ENCODE measurements around the gene PMM2. TPM values are rescaled to one million over a fixed set of nuclear protein-coding genes. Genes with fewer than 3 reads are reported as not detected.
A peak's percentile ranks its signal among the peaks of the same experiment; 100 is the strongest.

Gene PMM2
- total and polyA plus RNA-seq, 9 of the 15 experiments (the other 6 are each of a cell fraction or from before 2014, with no cell fraction given) = 5.6 to 42.7 (median 25.9) TPM

GRCh38 chr16:8798535-8799157 is 1.0 kb downstream of the PMM2 start:
- Histone ChIP-seq H3K36me3 (ENCODE audit: control insufficient read depth, insufficient read depth, low read length) (peaks cover 69% of the 10 kb centered on the region), H2AFZ (ENCODE audit: low read depth, low read length) (no peak overlapping the region), H3K4me2 (ENCODE audit: insufficient read depth, low read length) (peak overlapping the region; percentile 97), H3K27me3 (ENCODE audit: control insufficient read depth in 2 of 2, insufficient read depth in 2 of 2, low read length in 2 of 2) (no peaks in the 10 kb centered on the region), H3K9ac (ENCODE audit: insufficient read depth in 1 of 2, low read depth in 2 of 2, low read length in 2 of 2) (peak overlapping the region; percentile 92 to 97), H3K9me3 (replicated peaks; ENCODE audit: control insufficient read depth, insufficient read depth, low read depth, low read length) (no peaks in the 10 kb centered on the region), H3K4me3 (peak overlapping the region; percentile 69), H3K9me1 (ENCODE audit: control insufficient read depth, insufficient read depth, low read length) (no peaks in the 10 kb centered on the region), H3K79me2 (ENCODE audit: control insufficient read depth, insufficient read depth, low read length) (peaks cover 73% of the 10 kb centered on the region), H3K27ac (ENCODE audit: extremely low read depth, low read depth, low read length) (peak overlapping the region; percentile 88), H4K20me1 (replicated peaks; ENCODE audit: control insufficient read depth, insufficient read depth, low read length) (0 out of 2 replicates have a peak, but pooled peaks cover 5% of the 10 kb centered on the region), H3K4me1 (replicated peaks in 1 of 2; ENCODE audit: control insufficient read depth in 2 of 2, insufficient read depth in 2 of 2, low read length in 2 of 2) (peaks cover 12 to 13% of the 10 kb centered on the region in 2 experiments; a peak in 4 of 5 replicates)
- ChIA-PET POLR2A (interaction anchor here (0.6 to 2.0 kb wide), 5 partner anchors 12 to 257 kb away, joined by 3 to 6 read pairs (median 3); no protein-coding TSS in a partner anchor), CTCF (ENCODE audit: low intra/inter-chr PET ratio) (no interaction called here)
- TF ChIP-seq, protein P1, sequence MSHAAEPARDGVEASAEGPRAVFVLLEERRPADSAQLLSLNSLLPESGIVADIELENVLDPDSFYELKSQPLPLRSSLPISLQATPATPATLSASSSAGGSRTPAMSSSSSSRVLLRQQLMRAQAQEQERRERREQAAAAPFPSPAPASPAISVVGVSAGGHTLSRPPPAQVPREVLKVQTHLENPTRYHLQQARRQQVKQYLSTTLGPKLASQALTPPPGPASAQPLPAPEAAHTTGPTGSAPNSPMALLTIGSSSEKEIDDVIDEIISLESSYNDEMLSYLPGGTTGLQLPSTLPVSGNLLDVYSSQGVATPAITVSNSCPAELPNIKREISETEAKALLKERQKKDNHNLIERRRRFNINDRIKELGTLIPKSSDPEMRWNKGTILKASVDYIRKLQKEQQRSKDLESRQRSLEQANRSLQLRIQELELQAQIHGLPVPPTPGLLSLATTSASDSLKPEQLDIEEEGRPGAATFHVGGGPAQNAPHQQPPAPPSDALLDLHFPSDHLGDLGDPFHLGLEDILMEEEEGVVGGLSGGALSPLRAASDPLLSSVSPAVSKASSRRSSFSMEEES (CRISPR knock-in tag; IDR thresholded peaks at IDR 0.05) = no peak
- peak; percentile 23 for TF ChIP-seq CHD1 (IDR thresholded peaks at IDR 0.05; ENCODE audit: low read length)
- no peak for TF ChIP-seq IRF2 (CRISPR knock-in tag; IDR thresholded peaks at IDR 0.05)
- peak; percentile 24 for ATAC-seq
- no peak for FAIRE-seq
- 13% methylated on average over 7 of the region's 7 CpGs for WGBS (ENCODE audit: insufficient coverage, low coverage, missing lambda C conversion rate)
- in situ Hi-C loops (cut with MboI) = no loop called here
- intact Hi-C loops (cut with micrococcal nuclease) = loop anchor here (5.0 kb wide), 2 partner anchors 84 to 141 kb away; partner anchors contain the start of gene LITAFD
- peak in 1 of 4 experiments; percentile 13 for DNase-seq (ENCODE audit: extremely low read depth in 1 of 4, low spot score in 3 of 4)
- no TSS peak for BruUV-seq (replicated peaks)

Data from K562 (cell line).